Skeletal muscle cell (primary cell): ENCODE measurements around the gene COPS3.

Experiments used
- DNase-seq: peaks from one replicate; pipeline ENCODE4 v3.0.0-alpha.2; 2010; ENCODE audit warnings: low read depth
- H3K4me3 ChIP-seq: 2 replicates; pipeline ENCODE4 v1.5.1; 2011; ENCODE audit warnings: low read depth, mild to moderate bottlenecking, control low read depth, low read length, moderate library complexity

Gene COPS3

GRCh38 chr17:17203173-17203730 is 77.8 kb downstream of the COPS3 start:
- H3K4me3 ChIP-seq, result no peak overlapping the region
- no peak for DNase-seq

GRCh38 chr17:17201907-17202306 is 79.1 kb downstream of the COPS3 start:
- no peak overlapping the region for H3K4me3 ChIP-seq
- DNase-seq, result no peak

- no peak for DNase-seq
- H3K4me3 ChIP-seq, result no peak overlapping the region
These were observed 79.8 kb downstream of the COPS3 start for GRCh38 chr17:17201271-17201670.

- DNase-seq, result no peak
- H3K4me3 ChIP-seq, result no peak overlapping the region
These were observed 80.2 kb downstream of the COPS3 start for GRCh38 chr17:17200831-17201230.

GRCh38 chr17:17200311-17200710 is 80.7 kb downstream of the COPS3 start:
- H3K4me3 ChIP-seq, result no peak overlapping the region
- no peak for DNase-seq

GRCh38 chr17:17198281-17198680 is 82.8 kb downstream of the COPS3 start:
- no peak for DNase-seq
- no peak overlapping the region for H3K4me3 ChIP-seq

- H3K4me3 ChIP-seq, result no peak overlapping the region
- no peak for DNase-seq
These were observed 84.3 kb downstream of the COPS3 start for GRCh38 chr17:17196776-17197175.
